ENCODE measurements around the gene IL1R2. TPM values are rescaled to one million over a fixed set of nuclear protein-coding genes. Genes with fewer than 3 reads are reported as not detected.

Gene IL1R2
- total RNA-seq, 1 experiment from 2014 or later, result 6.6 TPM

DNA sequence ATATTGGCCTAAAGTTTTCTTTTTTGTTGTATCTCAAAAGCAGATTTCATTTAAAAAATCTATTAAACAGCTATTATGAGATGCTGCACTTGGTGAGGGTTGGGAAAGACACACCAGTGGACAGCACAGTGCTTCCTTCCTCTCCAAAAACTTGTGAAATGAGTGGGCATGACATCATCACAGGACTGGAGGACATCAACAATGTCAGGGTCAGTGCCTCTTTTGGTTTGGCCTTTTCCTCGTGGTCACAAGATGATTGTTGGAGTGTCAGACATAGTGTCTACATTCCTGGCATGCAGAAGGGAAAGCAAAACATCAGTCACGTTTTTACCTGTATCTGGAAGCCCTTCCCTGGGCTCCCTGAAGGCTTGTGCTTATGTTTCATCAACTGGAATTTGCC is 49.6 kb downstream of the IL1R2 start:
- no peak for DNase-seq (ENCODE audit: low spot score)

DNA sequence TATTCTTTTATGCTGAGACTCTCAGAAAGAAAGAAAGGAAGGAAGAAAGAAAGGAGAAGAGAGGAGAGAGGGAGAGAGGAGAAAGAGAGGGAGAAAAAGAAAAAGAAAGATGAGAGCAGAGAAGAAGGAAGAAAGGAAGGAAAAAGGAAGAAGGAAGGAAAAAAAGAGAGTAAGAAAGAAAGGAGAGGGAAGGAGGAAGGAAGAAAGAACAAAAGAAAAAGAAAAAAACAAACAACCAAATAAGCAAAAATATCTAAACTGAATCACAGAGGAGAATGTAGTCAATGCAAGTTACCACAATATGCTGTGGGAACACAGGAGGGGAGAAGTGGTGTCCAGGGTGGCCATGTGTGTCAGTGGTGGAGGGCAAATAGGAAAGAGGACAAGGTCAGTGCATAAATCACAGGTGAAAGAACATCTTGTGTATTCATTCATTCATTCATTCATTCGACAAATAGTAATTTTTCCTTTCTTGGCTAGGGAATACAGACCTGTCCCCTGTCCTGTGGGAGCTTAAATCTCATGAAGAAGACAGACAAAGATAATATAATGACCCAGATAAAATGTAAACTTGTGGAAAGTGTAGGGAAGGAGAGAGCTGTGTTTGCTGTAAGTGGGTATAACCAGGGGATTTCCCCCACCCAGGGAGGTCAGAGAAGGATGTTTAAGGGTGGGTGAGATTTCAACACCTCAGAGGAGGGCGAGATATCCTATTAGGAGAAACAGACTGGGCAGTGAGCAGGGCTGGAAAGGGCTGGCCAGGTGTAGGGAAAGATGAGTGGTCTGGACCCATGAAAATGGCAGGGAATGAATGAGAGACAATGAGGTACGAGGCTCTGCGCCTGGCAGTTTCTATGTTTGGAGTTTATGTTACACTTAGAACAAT is 50.7 kb downstream of the IL1R2 start:
- no peak for DNase-seq (ENCODE audit: low spot score)

DNA sequence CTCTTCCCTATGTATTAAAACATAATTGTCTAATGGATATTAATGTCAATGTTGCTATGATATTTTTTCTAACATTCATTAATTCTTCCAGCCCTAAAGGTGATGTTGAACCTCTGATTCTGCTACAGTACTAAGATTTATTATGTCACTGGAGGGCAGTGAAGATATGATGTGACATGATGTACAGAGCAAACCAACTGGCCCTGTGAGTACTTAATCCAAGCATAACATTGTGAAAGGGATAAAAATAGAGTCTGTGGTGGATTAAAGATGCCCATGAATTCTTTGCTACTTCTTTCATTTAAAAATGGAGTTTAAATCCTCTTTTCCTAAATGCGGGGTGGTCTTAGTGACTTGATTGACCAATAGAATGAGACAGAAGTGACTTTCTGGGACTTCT is 51.8 kb downstream of the IL1R2 start:
- DNase-seq (ENCODE audit: low spot score), result no peak

DNA sequence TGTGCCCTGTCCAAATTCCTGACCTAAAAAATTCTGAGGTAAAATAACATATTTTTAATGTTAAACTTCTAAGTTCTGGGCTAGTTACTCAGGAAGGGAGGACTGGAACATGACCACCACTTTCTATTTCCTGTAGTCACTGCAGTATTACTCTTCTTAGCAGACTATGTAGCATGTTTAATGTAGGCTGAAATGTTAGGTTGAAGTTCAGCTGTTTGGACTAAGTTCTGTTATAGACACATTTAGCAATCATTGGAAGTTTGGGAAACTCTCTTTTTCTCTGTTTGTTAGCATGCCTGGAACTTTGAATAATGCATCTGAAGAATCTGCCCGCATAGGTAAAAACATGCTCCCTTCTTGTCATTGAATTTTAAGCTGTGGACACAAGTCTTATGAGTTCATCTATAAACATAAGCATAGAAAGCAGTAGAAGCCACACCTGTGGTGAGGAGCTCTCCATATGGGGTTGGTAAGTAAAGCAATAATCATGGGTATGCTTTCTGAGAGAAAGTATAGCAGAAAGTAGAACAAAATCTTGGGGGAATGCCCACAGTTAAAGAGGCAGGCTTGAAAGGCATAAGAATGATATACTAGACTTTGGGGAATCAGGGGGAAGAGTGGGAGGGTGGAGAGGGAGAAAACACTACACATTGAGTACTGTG is 52.6 kb downstream of the IL1R2 start:
- no peak for DNase-seq (ENCODE audit: low spot score)

DNA sequence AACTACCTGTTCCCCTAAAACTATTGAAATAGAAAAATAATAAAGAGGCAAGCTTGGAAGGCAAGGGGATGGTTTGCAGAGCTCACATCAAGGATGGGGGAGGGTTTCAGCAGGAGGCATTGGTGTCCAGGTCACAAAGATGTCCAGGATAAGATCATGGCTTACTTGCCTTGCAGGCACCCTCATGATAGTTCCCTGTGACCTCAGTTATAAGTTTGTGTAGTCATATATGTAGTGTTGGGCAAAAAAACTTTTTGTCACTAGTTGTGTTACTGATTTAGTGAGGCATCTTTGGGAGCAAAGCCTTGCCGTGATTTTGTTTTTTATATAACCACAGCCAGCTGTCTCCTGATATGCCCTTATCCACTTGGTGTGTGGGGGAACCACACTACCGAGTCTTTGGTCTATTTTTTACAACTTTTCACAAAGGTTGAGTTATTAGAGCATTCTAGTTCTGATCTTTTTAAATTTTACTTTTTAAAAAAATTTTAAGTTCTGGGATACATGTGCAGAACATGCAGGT is 53.3 kb downstream of the IL1R2 start:
- no peak for DNase-seq (ENCODE audit: low spot score)

DNA sequence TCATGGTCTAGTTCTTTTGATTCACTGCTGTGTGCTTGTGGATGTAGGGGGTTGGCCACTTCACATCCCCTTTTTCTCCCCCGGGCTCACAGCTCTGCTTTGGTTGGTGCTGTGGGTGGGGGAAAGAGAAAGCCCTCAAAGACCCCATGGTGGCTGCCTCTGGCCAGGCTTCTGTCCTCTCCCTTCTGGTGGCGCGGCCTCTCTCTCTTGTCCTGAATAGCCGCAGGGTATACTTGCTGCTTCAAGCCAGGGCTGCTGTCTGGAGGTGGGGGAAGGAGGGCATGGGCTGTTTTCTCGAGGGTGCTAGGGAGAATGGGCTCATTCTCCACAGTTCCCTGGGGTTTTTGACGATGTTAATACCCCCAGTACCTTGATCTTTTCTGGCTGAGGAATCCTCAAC is 53.9 kb downstream of the IL1R2 start:
- no peak for DNase-seq (ENCODE audit: low spot score)

DNA sequence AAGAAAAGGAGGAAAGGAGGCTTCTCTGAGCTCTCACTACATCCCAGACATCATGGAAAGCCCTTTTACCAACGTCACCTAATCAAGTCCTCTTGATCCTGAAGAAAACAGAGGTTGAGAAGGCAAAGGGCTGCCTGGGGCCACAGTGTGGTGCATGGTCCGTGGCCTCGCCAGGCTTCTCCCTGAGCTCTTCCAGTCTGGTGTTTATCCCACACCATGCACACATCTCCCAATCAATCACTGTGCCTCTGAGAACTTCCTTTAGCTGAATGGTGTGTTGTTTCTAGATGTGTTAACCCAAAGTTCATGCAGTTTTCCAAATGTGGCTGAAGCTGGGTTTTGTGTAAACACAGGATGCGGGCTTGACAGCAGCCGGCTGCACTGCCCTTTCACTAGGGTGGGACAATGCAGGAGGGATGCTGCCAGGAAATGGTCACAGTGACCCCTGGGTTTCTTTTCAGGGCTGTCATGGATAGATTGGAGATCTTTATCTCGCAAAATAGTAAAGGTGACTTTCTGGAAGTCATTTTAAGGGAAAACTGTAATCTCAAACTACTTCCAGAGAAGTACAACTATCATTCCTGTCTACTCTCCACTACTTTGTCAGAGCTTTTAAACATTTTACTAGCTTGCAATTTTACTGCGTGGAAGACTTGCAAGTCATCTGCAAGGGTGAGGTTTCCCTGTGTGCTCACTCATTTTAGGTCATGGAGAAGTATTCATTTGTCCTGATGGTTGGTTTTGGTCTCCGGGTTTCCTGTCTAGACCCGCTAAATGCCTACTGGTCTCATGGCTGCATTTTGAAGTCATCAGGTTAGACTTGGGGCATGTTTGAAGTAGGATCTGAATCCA is 54.6 kb downstream of the IL1R2 start:
- peak; percentile 74 for DNase-seq (ENCODE audit: low spot score)

DNA sequence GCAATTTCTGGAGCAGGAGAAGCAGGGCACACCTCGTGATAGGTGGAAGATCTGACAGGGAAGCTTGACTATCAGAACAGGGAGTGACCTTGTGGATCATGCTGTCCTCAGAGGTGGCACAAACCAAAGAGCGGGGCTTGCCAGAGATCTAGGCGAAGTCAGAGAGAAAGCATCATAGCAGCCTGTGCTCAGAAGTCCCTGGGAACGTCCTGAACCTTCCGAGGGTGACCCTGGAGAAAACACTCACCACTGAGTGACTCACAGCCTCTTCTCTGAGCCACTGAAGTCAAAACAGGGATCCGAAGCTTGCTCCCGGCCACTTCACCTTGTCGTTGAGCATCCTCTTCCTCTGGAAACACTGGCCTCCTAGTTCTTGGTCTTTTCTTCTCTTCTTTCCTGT is 56.7 kb downstream of the IL1R2 start:
- DNase-seq (ENCODE audit: low spot score), result no peak

DNA sequence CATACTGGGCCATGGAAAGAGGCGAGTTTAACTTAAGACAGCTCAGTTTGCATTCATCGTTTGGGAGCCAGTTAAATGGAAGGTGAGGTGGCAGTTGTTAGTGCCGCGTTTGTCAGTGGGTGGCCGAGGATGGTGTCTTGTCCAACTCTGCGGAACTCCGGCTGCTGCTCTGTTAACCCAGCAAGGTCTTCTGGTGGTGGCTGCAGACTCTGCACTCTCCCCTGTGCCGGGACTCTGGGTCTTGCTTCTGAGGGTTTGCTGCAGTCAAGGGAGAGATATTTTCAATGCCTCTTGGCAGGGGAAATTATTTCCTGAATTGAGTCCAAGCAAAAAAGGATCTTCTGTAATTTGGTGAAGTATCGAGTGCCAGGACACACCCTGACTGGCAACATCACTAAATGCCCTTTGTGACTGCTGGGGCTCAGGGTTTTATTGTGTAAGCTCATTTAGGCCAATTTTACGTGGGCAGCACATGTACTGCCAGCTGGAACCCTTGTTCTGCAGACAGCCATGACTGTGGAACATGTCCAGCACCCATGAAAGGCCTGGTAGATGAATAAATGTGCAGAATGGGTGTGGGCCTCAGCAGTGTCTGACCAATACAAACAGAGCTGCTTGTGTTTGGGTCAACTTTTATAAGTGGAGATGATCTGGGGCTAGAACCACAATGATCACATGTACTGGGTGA is 58.1 kb downstream of the IL1R2 start:
- no peak for DNase-seq (ENCODE audit: low spot score)

DNA sequence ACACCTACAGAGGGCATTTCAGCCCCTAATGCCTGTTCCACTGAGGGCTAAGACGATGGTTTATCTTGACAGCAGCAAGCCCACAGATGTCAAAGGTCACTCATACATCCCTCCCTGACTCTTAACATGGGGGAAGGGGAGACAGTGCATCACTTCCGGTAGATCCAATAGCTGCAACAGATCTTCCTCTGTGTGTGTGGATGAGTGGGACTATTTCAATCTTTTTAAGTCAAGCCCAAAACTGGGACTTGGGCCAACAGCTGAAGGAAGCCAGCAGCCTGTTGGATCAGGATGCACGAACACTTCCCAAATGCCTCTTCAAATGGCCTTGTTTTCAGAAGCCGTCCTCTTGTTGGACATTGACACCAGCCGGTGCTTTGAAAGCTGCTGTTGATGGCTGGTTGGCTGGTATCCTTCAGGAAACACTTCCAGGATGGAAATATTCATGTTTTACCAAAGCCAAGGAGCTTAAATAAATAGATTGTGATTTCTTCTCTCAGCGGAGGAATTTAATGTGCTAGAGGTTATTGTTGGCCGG is 59.2 kb downstream of the IL1R2 start:
- no peak for DNase-seq (ENCODE audit: low spot score)

DNA sequence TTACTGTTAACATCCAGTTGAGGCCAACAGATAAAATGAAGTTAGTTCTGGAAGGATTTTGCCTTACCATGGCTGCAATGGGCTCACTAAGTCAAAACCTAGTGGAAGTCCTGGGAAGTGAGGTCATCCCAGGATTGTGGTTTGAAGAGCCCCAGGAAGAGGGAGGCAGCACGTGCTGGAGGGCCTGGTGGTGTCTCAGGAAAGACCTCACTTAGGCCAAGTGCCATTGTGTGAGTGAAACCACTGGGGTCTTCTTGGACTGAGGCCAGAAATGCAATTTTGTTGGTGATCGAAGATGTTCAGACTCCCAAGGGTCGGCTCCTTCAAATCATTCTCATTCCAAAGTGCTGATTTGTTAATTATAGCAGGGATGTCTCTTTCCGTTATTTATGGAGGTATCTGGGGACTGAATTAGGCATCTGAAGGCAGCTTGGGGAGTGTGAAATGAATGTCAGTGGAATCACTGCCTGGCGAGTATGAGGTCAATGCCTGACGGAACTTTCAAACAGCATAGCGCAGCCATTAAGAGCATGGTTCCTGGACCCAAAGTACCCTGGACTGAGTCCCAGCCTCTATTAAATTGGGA is 60.0 kb downstream of the IL1R2 start:
- no peak for DNase-seq (ENCODE audit: low spot score)

DNA sequence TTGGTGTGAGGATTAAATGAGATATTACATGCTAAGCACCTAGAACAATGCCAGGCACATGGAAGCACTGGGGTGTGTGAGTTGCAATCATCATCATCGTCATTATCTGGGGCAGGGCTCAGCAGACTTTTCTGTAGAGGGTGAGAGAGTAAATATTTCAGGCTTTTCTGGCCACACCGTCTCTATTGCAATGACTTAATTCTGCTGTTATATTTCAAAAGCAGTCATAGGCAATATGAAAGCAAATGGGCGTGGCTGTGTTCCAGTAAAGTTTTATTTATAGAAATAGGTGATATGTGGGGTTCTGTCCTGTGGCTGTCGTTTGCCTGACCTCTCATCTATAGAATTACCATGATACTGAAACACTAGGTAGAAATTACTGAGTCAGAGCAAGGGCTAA is 60.6 kb downstream of the IL1R2 start:
- DNase-seq (ENCODE audit: low spot score), result no peak

DNA sequence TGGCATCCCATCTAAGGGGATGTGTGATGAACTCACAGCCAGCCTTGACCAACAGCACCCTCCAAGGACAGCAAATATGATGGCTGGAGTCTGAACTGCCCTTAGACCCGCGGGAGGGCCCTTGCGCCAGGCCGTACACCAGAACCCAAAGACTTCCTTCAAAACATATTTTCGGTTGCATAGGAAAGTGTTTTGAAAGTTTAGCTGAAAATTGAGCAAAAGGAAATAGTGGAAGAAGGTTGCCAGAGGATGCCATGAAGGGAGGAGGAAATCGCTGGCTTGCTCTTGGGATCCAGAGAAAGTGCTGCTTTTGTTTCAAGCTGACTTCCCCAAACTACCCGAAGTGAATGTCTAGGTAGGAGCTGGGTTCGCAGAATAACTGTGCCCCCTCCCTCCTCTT is 61.3 kb downstream of the IL1R2 start:
- DNase-seq (ENCODE audit: low spot score), result no peak

DNA sequence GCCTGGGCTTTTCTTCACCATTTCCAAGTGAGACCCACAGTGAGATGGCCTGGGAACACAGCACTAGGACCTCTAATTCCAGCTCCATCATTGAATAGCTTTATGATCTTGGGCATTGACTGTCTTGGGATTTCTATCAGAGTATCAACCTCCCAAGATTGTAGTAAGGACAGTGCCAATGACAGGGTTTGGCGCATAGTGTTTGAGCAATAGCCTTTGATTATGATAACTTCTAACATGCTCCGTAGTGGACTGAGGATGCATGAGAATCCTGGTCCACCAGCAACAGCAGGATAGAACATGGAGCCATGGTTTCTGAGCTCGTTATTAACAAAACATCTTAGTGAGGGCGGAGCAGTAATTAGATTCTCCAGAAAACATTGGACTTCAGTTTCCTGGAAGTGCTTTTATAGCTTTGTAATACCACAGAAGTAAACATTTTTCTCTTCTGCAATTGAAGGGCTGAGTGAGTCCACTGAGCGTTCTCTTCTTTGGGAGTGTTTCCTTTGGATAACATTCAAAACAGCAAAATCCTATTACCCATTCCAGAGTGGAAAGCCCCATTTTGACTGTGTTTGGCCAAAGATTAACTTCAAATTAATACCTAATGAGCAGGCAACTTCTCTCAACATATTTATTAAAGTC is 63.7 kb downstream of the IL1R2 start:
- DNase-seq (ENCODE audit: low spot score), result no peak

DNA sequence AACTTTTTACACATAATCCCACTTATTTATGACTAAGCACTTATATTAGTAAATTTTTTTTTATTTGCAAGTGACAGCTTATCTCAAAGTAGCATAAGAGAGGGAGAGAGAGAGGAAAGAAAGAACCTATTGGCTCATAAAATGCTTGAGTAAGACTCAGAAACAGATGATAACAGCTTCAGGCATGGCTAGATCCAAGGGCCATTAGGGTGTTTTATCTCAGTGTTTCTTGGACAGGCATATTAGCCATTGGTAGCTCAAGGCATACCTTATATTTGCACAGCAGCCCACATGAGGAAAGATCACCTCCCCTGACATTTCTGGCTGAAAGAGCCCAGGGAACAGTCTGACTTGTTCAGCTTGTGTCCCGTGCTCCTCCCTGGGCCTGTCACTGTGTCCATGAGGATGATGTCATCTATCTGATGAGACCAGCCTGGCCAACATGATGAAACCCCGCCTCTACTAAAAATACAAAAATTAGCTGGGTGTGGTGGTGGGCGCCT is 64.4 kb downstream of the IL1R2 start:
- no peak for DNase-seq (ENCODE audit: low spot score)

DNA sequence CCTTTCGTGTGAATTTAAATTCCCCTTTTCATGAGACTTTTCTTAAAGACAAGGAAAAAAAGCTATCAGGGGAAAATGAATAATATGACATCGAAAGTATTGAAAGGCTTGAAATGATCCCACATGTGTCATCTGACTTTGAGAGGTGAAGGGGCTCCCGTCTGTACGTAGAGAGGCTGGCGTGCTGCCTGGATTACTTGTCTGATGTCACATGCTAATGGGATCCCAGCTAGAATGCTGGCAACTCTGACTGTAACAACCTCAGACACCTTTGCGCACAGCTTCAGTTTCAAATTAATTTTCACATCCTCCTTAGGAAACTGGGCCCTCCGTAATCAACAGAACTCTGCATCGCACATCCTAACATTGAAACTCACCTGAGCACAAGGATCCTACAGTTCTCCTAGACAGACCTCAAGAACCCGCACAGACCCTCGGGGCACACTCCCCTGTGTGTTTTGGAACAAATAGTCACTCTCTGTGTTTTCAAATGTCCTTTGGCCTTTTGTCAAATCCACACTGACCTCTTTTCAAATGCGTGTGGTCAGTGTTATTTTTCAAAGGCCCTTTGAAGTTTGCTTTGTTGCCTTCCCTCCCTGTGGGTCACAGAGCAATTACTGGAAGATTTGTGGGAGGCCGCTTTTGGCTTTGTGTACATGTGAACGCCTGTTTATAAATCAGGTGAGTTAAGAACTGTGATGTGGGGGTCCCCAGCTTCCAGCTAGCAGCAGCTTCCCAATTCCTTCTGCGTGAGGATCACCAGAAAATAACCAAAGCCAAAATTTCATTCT is 65.9 kb downstream of the IL1R2 start:
- DNase-seq (ENCODE audit: low spot score), result no peak

DNA sequence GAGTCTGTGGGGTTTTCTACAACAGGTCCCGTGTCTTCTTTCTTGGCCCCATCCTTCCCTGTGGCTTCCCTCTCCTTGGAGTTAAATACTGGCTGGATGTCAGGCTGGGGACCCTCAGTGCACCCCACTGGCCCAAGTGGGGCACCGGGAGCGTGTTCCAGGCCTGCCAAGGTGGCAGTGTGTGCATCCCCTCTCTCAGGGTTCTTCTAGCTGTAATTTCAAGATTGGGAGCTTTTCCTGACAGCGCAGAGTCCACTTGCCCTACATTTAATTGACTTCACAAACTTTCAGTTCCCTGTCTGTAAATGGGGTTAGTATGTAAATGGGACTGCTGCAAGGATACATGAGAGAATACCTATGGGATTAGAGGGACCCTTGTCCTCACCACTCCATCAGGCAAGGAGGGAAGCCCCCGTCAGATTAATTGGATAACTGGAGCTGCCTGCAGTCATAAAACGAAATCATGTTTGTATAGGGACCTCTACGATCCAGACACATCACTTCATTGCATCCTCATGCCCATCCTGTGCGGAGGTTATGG is 66.6 kb downstream of the IL1R2 start:
- no peak for DNase-seq (ENCODE audit: low spot score)

DNA sequence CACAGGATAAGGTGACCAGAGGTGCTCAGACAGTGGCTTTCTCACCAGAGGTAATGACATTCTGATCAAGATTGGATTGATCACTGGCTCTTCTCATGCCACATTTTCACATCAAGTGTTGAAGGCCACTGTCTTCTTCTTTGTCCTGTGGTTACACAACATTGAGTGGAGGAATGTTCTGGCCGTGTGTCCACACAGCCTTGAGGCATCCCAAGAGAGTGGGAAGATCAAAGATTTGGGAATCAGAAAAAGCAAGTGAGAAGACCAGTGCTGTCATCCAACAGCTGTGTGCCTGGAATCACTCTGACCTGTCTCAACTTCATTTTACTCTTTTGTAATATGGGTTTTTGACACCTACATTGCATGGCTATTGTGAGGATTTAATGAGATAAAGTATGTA is 67.4 kb downstream of the IL1R2 start:
- no peak for DNase-seq (ENCODE audit: low spot score)

DNA sequence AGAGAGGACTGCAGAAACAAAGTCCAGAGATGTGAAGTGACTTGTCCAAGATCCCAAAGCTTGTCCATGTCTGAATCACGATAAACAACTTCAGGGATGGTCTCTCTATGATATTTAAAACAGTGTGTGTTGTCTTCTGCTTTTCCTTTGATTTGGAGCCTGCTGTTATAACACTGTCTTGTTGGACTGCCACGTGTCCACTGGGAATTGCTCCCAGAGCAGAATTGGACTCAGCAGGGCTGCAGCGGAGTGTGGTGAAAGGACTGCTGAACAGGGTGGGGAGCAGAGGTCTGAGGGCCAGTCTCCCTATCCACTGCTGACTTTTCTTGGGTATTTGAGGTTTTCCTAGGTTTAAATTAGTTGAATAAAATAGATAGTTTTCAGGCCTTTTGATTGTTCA is 68.3 kb downstream of the IL1R2 start:
- no peak for DNase-seq (ENCODE audit: low spot score)

Measured in HT-29 (cell line).